ENCODE measurements around the gene IRF5.
A peak's percentile ranks its signal among the peaks of the same experiment; 100 is the strongest.
"Not testable (repeated sequence)": the region's sequence is repeated elsewhere in the genome, so short reads cannot be mapped to it uniquely, and the experiment has no call there.

The IRF5 gene

GRCh38 chr7:128989961-128990360 lies 52.2 kb downstream of the IRF5 start:
- no peak overlapping the region for H3K27ac ChIP-seq (ENCODE audit: low read depth, low read length)
- DNase-seq: peak; percentile 7 to 58
- no peak overlapping the region for H4K91ac ChIP-seq (ENCODE audit: low read depth, low read length)
- H3K18ac ChIP-seq (ENCODE audit: low read length): no peak overlapping the region
- H3K79me1 ChIP-seq (ENCODE audit: low read length): no peaks in the 10 kb centered on the region
- no peaks in the 10 kb centered on the region for H3K79me2 ChIP-seq (ENCODE audit: control insufficient read depth, insufficient read depth, low read length, poor library complexity)
- no peak overlapping the region for H3K4me2 ChIP-seq (ENCODE audit: low read length)
- H4K12ac ChIP-seq (ENCODE audit: low read depth, low read length): no peak overlapping the region
- peaks cover 17 to 19% of the 10 kb centered on the region in 2 experiments for H3K36me3 ChIP-seq (ENCODE audit: control insufficient read depth in 1 of 2, insufficient read depth in 2 of 2, low read length in 2 of 2)
- H4K8ac ChIP-seq (ENCODE audit: low read depth, low read length): no peak overlapping the region
- no peak overlapping the region for H3K4ac ChIP-seq (ENCODE audit: low read depth, low read length)
- no peak overlapping the region for H2BK120ac ChIP-seq (ENCODE audit: insufficient read depth, low read length, poor library complexity)
- H2AFZ ChIP-seq (ENCODE audit: insufficient read depth, low read length, poor library complexity): no peak overlapping the region
- H3K14ac ChIP-seq (ENCODE audit: low read length): no peak overlapping the region
- H3K9ac ChIP-seq (ENCODE audit: low read length): no peak overlapping the region
- no peak overlapping the region for H2BK12ac ChIP-seq (ENCODE audit: low read length)
- no CpG with 5 or more reads among the region's 9 CpGs for WGBS (ENCODE audit: extremely low coverage, insufficient coverage, insufficient read length)
- H3K23ac ChIP-seq (ENCODE audit: low read length): no peak overlapping the region
- H3K9me3 ChIP-seq (ENCODE audit: insufficient read depth, low read depth, low read length): no peaks in the 10 kb centered on the region
- H3K27me3 ChIP-seq (ENCODE audit: insufficient read depth, low read length): no peaks in the 10 kb centered on the region
- H3K4me3 ChIP-seq (ENCODE audit: low read depth, low read length): no peak overlapping the region
- no peak overlapping the region for H2AK5ac ChIP-seq (ENCODE audit: low read length)
- H3K4me1 ChIP-seq (ENCODE audit: control insufficient read depth in 1 of 2, insufficient read depth in 2 of 2, low read length in 2 of 2): no peaks in the 10 kb centered on the region
- no peak overlapping the region for H2BK5ac ChIP-seq (ENCODE audit: low read depth, low read length, poor library complexity)

DNA sequence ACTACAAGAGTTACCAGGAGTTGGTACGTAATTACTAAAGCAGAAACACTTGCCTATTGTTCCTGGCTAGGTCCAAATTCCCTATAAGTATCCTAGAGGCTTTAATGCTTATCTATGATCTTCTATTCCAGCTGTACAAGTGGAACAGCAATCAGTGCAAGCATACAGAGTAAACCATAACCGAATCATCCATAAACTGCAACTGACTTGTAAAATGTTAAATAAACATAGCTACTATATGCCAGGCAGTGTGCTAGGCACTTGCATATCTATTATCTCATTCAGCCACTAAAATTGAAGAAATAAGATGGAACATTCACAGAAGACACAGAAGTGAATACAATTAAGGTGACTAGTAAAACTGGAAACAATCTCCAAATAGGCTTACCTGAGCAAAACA lies 55.7 kb downstream of the IRF5 start:
- H3K36me3 ChIP-seq (ENCODE audit: control insufficient read depth in 1 of 2, insufficient read depth in 2 of 2, low read length in 2 of 2): peaks cover 18 to 21% of the 10 kb centered on the region in 2 experiments
- H3K27me3 ChIP-seq (ENCODE audit: insufficient read depth, low read length): no peaks in the 10 kb centered on the region
- H3K18ac ChIP-seq (ENCODE audit: low read length): no peak overlapping the region
- H2BK5ac ChIP-seq (ENCODE audit: low read depth, low read length, poor library complexity): no peak overlapping the region
- no peak overlapping the region for H3K4me2 ChIP-seq (ENCODE audit: low read length)
- no CpG with 5 or more reads among the region's 2 CpGs for WGBS (ENCODE audit: extremely low coverage, insufficient coverage, insufficient read length)
- H2AFZ ChIP-seq (ENCODE audit: insufficient read depth, low read length, poor library complexity): no peak overlapping the region
- H3K23ac ChIP-seq (ENCODE audit: low read length): no peak overlapping the region
- no peak overlapping the region for H4K91ac ChIP-seq (ENCODE audit: low read depth, low read length)
- H2AK5ac ChIP-seq (ENCODE audit: low read length): no peak overlapping the region
- H4K12ac ChIP-seq (ENCODE audit: low read depth, low read length): no peak overlapping the region
- no peak overlapping the region for H3K27ac ChIP-seq (ENCODE audit: low read depth, low read length)
- H3K14ac ChIP-seq (ENCODE audit: low read length): no peak overlapping the region
- no peaks in the 10 kb centered on the region for H3K79me2 ChIP-seq (ENCODE audit: control insufficient read depth, insufficient read depth, low read length, poor library complexity)
- H3K9me3 ChIP-seq (ENCODE audit: insufficient read depth, low read depth, low read length): no peaks in the 10 kb centered on the region
- no peak overlapping the region for H2BK120ac ChIP-seq (ENCODE audit: insufficient read depth, low read length, poor library complexity)
- H3K4ac ChIP-seq (ENCODE audit: low read depth, low read length): no peak overlapping the region
- H2BK12ac ChIP-seq (ENCODE audit: low read length): no peak overlapping the region
- no peak overlapping the region for H3K4me3 ChIP-seq (ENCODE audit: low read depth, low read length)
- no peak for DNase-seq
- H3K79me1 ChIP-seq (ENCODE audit: low read length): no peaks in the 10 kb centered on the region
- H4K8ac ChIP-seq (ENCODE audit: low read depth, low read length): no peak overlapping the region
- H3K9ac ChIP-seq (ENCODE audit: low read length): no peak overlapping the region
- H3K4me1 ChIP-seq (ENCODE audit: control insufficient read depth in 1 of 2, insufficient read depth in 2 of 2, low read length in 2 of 2): no peaks in the 10 kb centered on the region

DNA sequence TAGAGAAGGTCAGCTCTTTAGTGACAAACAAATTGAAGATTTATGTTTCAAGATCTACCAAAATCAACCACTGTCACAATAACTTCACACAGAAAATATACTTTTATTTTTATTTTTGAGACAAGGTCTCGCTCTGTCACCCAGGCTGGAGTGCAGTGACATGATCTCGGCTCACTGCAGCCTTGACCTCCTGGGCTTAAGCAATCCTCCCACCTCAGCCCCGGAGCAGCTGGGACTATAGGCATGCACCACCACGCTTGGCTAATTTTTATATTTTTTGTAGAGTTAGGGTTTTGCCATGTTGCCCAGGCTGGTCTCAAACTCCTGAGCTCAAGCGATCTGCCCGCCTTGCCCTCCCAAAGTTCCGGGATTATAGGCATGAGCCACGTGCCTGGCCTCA lies 56.8 kb downstream of the IRF5 start:
- H2AK5ac ChIP-seq (ENCODE audit: low read length); H3K14ac ChIP-seq (ENCODE audit: low read length); H3K79me1 ChIP-seq (ENCODE audit: low read length); H4K12ac ChIP-seq (ENCODE audit: low read depth, low read length); H3K23ac ChIP-seq (ENCODE audit: low read length); H3K9ac ChIP-seq (ENCODE audit: low read length); H3K27me3 ChIP-seq (ENCODE audit: insufficient read depth, low read length); H2BK120ac ChIP-seq (ENCODE audit: insufficient read depth, low read length, poor library complexity); H3K79me2 ChIP-seq (ENCODE audit: control insufficient read depth, insufficient read depth, low read length, poor library complexity); H2BK5ac ChIP-seq (ENCODE audit: low read depth, low read length, poor library complexity); H4K91ac ChIP-seq (ENCODE audit: low read depth, low read length); H3K27ac ChIP-seq (ENCODE audit: low read depth, low read length); H3K4me3 ChIP-seq (ENCODE audit: low read depth, low read length); H3K4me1 ChIP-seq (ENCODE audit: control insufficient read depth in 1 of 2, insufficient read depth in 2 of 2, low read length in 2 of 2); H3K9me3 ChIP-seq (ENCODE audit: insufficient read depth, low read depth, low read length); H3K4me2 ChIP-seq (ENCODE audit: low read length); H3K4ac ChIP-seq (ENCODE audit: low read depth, low read length); H4K8ac ChIP-seq (ENCODE audit: low read depth, low read length); H2AFZ ChIP-seq (ENCODE audit: insufficient read depth, low read length, poor library complexity); DNase-seq; H3K18ac ChIP-seq (ENCODE audit: low read length); H2BK12ac ChIP-seq (ENCODE audit: low read length): not testable (repeated sequence)
- peaks cover 15 to 20% of the 10 kb centered on the region in 2 experiments for H3K36me3 ChIP-seq (ENCODE audit: control insufficient read depth in 1 of 2, insufficient read depth in 2 of 2, low read length in 2 of 2)
- no CpG with 5 or more reads among the region's 8 CpGs for WGBS (ENCODE audit: extremely low coverage, insufficient coverage, insufficient read length)

DNA sequence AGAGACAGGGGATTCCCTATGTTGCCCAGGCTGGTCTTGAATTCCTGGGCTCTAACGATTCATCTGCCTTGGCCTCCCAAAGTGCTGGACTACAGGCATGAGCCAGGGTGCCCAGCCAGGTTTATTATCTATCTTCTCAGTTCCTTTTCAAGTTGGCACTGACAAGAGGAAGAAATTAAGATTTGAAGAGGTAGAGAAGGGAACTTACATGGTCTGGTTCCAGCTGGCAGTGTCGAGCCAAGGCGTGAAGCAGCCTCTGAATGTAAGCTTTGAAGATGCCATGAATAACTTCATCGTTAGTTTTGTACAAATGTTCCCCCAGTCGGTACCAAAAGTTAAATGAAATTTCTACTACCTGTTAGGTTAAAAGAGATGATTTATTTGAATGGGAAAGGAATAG lies 59.5 kb downstream of the IRF5 start:
- H3K9me3 ChIP-seq (ENCODE audit: insufficient read depth, low read depth, low read length): no peaks in the 10 kb centered on the region
- H2AK5ac ChIP-seq (ENCODE audit: low read length): no peak overlapping the region

More for the DNA sequence above, 59.5 kb downstream of the IRF5 start:
- H3K23ac ChIP-seq (ENCODE audit: low read length): no peak overlapping the region
- H3K4me2 ChIP-seq (ENCODE audit: low read length): no peak overlapping the region
- H2BK120ac ChIP-seq (ENCODE audit: insufficient read depth, low read length, poor library complexity): no peak overlapping the region
- no CpG with 5 or more reads among the region's 5 CpGs for WGBS (ENCODE audit: extremely low coverage, insufficient coverage, insufficient read length)
- H2BK5ac ChIP-seq (ENCODE audit: low read depth, low read length, poor library complexity): no peak overlapping the region
- no peak overlapping the region for H4K12ac ChIP-seq (ENCODE audit: low read depth, low read length)
- no peak overlapping the region for H3K4ac ChIP-seq (ENCODE audit: low read depth, low read length)
- H3K4me1 ChIP-seq (ENCODE audit: control insufficient read depth in 1 of 2, insufficient read depth in 2 of 2, low read length in 2 of 2): no peaks in the 10 kb centered on the region
- H3K36me3 ChIP-seq (ENCODE audit: control insufficient read depth in 1 of 2, insufficient read depth in 2 of 2, low read length in 2 of 2): peaks cover 18 to 19% of the 10 kb centered on the region in 2 experiments
- no peak overlapping the region for H3K9ac ChIP-seq (ENCODE audit: low read length)
- H4K8ac ChIP-seq (ENCODE audit: low read depth, low read length): no peak overlapping the region
- no peak overlapping the region for H2BK12ac ChIP-seq (ENCODE audit: low read length)
- H3K79me2 ChIP-seq (ENCODE audit: control insufficient read depth, insufficient read depth, low read length, poor library complexity): no peaks in the 10 kb centered on the region
- H3K4me3 ChIP-seq (ENCODE audit: low read depth, low read length): no peak overlapping the region
- DNase-seq: no peak
- no peak overlapping the region for H3K14ac ChIP-seq (ENCODE audit: low read length)
- H3K27me3 ChIP-seq (ENCODE audit: insufficient read depth, low read length): no peaks in the 10 kb centered on the region
- no peak overlapping the region for H2AFZ ChIP-seq (ENCODE audit: insufficient read depth, low read length, poor library complexity)
- H3K18ac ChIP-seq (ENCODE audit: low read length): no peak overlapping the region
- no peak overlapping the region for H3K27ac ChIP-seq (ENCODE audit: low read depth, low read length)
- no peak overlapping the region for H4K91ac ChIP-seq (ENCODE audit: low read depth, low read length)
- H3K79me1 ChIP-seq (ENCODE audit: low read length): no peaks in the 10 kb centered on the region
